GM10266 (cell line): Measurements from ENCODE around the gene DNAJB12.

Experiments
- DNase-seq: peaks from one replicate; pipeline ENCODE4 v3.0.0; 2012; ENCODE audit errors: extremely low spot score
- TF ChIP-seq, protein P1 (sequence below): IDR thresholded peaks from 2 replicates; pipeline ENCODE4 v1.5.1; 2012; ENCODE audit warnings: mild to moderate bottlenecking, low read depth; ENCODE audit not compliant: control insufficient read depth, insufficient read depth; ENCODE audit errors: missing control alignments

The DNAJB12 gene

DNA sequence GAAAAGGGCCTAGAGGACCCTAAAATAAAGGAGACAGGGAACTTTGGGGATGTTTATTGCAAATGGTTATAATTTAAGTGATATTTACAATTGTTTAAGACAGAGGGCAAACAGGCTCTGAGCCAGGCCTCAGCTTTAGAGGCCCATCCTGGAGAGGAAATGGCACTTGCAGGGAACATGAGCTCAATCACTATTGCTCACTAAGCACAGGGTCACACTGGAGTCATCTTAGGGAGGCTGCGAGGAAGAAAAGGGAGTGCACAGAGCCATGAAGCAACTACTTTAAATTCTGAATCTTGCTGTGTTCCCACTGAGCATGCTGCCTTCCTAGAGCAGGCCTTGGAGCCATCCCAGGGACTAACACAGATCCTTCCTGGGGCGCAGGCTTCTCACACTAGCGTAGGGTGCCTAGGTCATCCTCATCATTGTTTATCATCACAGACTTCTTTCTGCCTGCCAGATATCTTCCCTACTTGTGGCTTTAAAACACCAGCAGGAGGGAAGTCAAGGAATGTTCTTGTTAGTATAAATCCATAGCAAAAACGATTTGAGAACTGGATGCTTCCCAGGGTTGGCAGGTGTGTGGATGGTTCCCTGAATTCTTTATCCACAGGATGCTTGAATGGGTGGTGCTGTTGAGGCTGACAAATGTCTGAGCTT lies 12.7 kb upstream of the DNAJB12 start:
- no peak for DNase-seq
- TF ChIP-seq, protein P1, sequence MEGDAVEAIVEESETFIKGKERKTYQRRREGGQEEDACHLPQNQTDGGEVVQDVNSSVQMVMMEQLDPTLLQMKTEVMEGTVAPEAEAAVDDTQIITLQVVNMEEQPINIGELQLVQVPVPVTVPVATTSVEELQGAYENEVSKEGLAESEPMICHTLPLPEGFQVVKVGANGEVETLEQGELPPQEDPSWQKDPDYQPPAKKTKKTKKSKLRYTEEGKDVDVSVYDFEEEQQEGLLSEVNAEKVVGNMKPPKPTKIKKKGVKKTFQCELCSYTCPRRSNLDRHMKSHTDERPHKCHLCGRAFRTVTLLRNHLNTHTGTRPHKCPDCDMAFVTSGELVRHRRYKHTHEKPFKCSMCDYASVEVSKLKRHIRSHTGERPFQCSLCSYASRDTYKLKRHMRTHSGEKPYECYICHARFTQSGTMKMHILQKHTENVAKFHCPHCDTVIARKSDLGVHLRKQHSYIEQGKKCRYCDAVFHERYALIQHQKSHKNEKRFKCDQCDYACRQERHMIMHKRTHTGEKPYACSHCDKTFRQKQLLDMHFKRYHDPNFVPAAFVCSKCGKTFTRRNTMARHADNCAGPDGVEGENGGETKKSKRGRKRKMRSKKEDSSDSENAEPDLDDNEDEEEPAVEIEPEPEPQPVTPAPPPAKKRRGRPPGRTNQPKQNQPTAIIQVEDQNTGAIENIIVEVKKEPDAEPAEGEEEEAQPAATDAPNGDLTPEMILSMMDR: no peak

DNA sequence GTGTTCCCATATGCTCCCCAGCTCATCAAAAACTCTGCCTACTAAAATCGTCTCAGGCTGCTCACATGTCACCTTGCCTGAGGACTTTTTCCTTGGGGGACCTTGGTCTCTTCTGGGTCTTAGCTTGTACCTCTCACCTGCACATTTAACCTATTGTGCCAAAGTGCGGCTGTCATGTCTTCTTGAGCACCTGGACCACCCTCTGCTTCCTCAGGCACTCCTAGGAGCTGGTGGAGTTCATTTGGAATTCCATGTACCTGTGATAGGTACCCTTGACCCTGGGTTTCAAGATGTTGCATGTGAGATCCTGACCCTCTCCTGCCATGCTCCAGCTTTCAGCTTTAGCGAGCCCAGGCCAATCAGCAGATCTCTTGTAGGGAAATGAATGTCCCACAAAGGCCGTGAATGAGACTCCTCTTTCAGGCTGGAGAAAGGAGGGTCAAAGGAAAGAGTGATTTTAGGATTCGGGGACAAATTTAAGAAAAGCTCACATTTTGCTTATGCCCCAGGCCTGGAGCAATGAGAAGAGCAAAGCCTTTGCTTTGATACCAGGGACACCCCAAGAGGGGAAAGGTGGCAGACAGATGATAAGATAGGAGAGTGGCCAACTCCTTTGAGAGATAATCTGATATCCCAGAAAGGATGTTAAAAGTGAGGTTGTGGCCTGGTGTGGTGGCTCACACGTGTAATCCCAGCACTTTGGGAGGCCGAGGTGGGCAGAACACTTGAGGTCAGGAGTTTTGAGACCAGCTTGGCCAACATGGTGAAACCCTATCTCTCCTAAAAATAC lies 10.6 kb upstream of the DNAJB12 start:
- TF ChIP-seq, protein P1: no peak

DNA sequence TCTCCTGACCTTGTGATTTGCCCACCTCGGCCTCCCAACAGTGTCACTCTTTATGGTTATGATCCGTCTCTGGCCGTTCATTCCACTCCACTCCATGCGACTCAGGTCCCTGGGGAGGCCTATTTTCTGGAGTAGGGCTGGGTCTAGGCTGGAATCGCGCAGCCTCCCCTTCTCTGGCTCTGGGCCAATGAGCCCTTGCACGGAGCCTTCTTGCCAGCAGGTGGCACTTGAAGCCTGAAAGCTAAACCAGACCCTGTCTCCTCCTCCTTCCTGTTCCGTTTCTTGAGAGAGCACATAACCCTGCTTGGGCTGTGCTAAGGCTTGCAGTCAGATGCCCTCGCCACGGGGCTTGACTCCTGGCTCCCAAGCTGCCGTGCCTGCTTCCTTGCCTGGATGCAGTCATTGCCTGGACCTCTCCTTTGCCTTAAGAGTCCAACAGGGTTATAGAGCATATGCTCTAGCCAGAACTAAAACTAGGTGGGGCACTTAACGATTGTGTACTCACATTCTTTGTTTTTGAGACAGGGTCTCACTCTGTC lies 9.6 kb upstream of the DNAJB12 start:
- TF ChIP-seq, protein P1: peak; percentile 88
- DNase-seq: peak; percentile 82

More for the DNA sequence above, 10.6 kb upstream of the DNAJB12 start:
- DNase-seq: no peak

DNA sequence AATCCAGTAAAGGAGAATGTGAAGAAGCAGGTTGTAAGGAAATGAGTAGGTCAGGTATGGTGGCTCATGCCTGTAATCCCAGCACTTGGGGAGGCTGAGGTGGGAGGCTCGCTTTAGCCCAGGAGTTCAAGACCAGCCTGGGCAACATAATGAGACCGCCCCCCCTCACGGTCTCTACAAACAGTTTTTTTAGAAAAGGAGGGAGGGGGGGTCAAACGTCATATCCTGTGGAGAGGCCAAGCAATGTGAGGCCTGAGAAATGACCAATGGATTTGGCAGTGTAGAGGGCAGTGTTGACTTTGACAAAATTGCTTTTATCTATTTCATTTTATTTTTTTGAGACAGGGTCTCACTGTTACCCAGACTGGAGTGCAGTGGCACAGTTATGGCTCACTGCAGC lies 2.3 kb upstream of the DNAJB12 start:
- DNase-seq: no peak

DNA sequence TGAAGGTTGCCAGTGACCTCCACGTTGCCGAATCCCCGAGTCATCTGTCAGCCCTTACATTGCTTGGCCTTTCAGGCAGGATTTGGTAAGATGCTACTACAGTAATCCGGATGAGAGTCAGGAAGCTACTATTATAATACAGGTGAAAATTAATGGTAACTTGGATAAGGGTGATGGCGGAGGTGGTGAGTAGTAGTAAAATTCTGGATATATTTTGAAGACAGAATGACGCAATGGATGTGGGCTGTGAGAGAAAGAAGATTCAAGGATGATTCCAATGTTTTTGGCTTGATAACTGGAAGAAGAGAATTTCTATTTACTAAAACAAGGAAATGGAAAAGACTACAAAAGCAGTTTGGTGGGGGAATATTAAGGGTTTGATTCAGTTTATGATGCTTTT lies 1.4 kb upstream of the DNAJB12 start:
- no peak for DNase-seq
- TF ChIP-seq, protein P1: no peak

More for the DNA sequence above, 2.3 kb upstream of the DNAJB12 start:
- TF ChIP-seq, protein P1: no peak

DNA sequence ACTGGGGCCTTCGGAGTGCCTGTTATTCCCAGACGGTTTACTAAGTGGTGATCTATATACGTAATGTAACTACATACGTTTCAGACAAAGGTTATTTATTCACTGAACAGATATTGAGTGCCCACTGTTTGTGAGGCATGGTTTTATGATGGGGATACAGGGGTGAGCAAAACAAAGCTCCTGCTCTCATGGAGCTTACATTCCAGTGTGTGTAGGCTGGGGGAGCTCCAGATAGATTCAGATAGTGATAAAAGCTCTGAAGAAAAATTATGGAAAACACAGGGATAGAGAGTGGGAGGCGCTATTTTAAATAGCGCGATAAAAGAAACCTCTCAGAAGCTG lies 466 bp upstream of the DNAJB12 start:
- DNase-seq: no peak
- TF ChIP-seq, protein P1: no peak

DNA sequence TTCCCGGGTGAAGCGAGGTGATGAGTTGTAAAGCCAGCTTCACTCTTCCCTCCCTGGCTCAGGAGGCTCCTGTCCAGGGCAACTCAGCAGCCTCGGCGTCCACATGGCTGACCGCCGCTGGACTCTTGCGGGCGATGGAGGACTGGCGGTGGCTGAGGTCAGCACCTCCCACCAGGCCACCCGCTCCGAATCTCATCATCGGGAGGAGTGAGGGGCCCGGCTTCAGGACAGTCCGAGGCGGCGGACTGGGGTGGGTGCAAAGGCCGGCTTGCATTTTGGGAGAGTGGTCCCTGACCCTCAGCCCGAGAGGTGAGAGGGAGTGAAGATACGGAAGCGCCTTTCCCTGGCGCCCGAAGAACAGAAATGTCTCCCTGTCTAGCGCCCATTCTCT lies 759 bp downstream of the DNAJB12 start:
- DNase-seq: no peak
- TF ChIP-seq, protein P1: no peak
